ENCODE data around the gene ARHGEF33.

DNA sequence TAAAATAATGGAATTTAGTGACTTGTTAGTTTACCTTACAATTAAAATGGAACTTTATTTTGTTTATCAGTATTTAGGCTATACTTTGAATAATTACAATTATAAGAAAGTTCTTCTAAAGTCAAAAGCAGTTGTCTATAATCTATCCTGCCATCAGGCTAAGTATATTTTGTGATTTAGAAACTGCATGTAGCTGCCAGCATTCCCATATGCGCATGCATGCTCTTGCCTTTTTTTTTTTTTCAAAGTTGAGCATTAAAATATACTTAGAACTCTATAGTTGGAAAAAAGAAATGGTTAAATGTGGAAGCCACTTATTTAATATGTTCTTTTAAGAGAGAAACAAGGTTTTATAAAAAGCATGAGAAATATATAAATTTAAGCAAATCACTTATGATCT is 99.0 kb downstream of the ARHGEF33 start:
- TF ChIP-seq, protein P1, sequence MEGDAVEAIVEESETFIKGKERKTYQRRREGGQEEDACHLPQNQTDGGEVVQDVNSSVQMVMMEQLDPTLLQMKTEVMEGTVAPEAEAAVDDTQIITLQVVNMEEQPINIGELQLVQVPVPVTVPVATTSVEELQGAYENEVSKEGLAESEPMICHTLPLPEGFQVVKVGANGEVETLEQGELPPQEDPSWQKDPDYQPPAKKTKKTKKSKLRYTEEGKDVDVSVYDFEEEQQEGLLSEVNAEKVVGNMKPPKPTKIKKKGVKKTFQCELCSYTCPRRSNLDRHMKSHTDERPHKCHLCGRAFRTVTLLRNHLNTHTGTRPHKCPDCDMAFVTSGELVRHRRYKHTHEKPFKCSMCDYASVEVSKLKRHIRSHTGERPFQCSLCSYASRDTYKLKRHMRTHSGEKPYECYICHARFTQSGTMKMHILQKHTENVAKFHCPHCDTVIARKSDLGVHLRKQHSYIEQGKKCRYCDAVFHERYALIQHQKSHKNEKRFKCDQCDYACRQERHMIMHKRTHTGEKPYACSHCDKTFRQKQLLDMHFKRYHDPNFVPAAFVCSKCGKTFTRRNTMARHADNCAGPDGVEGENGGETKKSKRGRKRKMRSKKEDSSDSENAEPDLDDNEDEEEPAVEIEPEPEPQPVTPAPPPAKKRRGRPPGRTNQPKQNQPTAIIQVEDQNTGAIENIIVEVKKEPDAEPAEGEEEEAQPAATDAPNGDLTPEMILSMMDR (conservative IDR thresholded peaks at IDR 0.05; ENCODE audit: low read depth, low read length), result no peak
- no peak for TF ChIP-seq EZH2 (IDR thresholded peaks at IDR 0.05; ENCODE audit: low read length, unreplicated experiment)

All from PC-3 (cell line).